Occipital lobe (tissue), 2 donors: ENCODE data around the gene ZNF692. TPM values are rescaled to one million over a fixed set of nuclear protein-coding genes. Genes with fewer than 3 reads are reported as not detected.

Source experiments
- DNase-seq: peaks from one replicate; lab custom pipeline; 2025; lab: John Stamatoyannopoulos, UW
- total RNA-seq: library from RNA; depleted of rRNA; stranded (reverse); fragments of >200 nt; gene quantifications from one replicate; pipeline ENCODE4 v1.2.3, GENCODE V29; 2014

Gene ZNF692
- total RNA-seq, 1 donor from 2014 or later, result 27.0 TPM

- DNase-seq, result no peak
Measured at GRCh38 chr1:248881261-248881660, 22.4 kb upstream of the ZNF692 start.

GRCh38 chr1:248873993-248874533 lies 15.2 kb upstream of the ZNF692 start:
- DNase-seq, result peak; percentile 75

GRCh38 chr1:248873409-248873992 lies 14.6 kb upstream of the ZNF692 start:
- DNase-seq, result peak; percentile 94

GRCh38 chr1:248872752-248873408 lies 14.0 kb upstream of the ZNF692 start:
- peak; percentile 42 for DNase-seq

- DNase-seq, result no peak
Measured at GRCh38 chr1:248871837-248872401, 13.0 kb upstream of the ZNF692 start.

- peak; percentile 79 for DNase-seq
Measured at GRCh38 chr1:248862998-248863881, 4.4 kb upstream of the ZNF692 start.

GRCh38 chr1:248862695-248862997 lies 3.8 kb upstream of the ZNF692 start:
- DNase-seq, result no peak

GRCh38 chr1:248861616-248862015 lies 2.7 kb upstream of the ZNF692 start:
- no peak for DNase-seq

GRCh38 chr1:248860007-248860406 lies 1.1 kb upstream of the ZNF692 start:
- no peak for DNase-seq

GRCh38 chr1:248858096-248858890 lies 592 bp downstream of the ZNF692 start:
- DNase-seq, result peak; percentile 35

- DNase-seq, result no peak
Measured at GRCh38 chr1:248857749-248858095, 1.2 kb downstream of the ZNF692 start.

GRCh38 chr1:248857201-248857600 lies 1.7 kb downstream of the ZNF692 start:
- no peak for DNase-seq

GRCh38 chr1:248856176-248856575 lies 2.7 kb downstream of the ZNF692 start:
- DNase-seq, result no peak

- no peak for DNase-seq
Measured at GRCh38 chr1:248855580-248855979, 3.3 kb downstream of the ZNF692 start.

GRCh38 chr1:248853663-248854375 lies 5.1 kb downstream of the ZNF692 start:
- DNase-seq, result no peak

GRCh38 chr1:248852481-248853405 lies 6.1 kb downstream of the ZNF692 start:
- peak; percentile 67 for DNase-seq

- no peak for DNase-seq
Measured at GRCh38 chr1:248851390-248851789, 7.5 kb downstream of the ZNF692 start.

- no peak for DNase-seq
Measured at GRCh38 chr1:248850536-248851251, 8.2 kb downstream of the ZNF692 start.

GRCh38 chr1:248850124-248850523 lies 8.8 kb downstream of the ZNF692 start:
- DNase-seq, result no peak
